ENCODE results near the gene LARGE2.

The LARGE2 gene

GRCh38 chr11:45924036-45924915, 1.8 kb downstream of the LARGE2 start:
- no peak overlapping the region for H3K4me2 ChIP-seq (ENCODE audit: insufficient read depth, low read length)

GRCh38 chr11:45924927-45925326, 2.5 kb downstream of the LARGE2 start:
- TF ChIP-seq EZH2 (IDR thresholded peaks at IDR 0.05; ENCODE audit: borderline replicate concordance, low read depth, low read length, severe bottlenecking) (no peak), CTCF (IDR thresholded peaks at IDR 0.05; ENCODE audit: borderline replicate concordance, extremely low read depth, low read length, poor library complexity, severe bottlenecking) (no peak)
- DNase-seq, result no peak
- no peak overlapping the region for H2AFZ ChIP-seq (ENCODE audit: low read depth, low read length)
- H3K4me2 ChIP-seq (ENCODE audit: insufficient read depth, low read length), result no peak overlapping the region
- no peaks in the 10 kb centered on the region for H3K9me3 ChIP-seq (ENCODE audit: insufficient read depth, low read length, severe bottlenecking)
- H3K79me2 ChIP-seq (ENCODE audit: insufficient read depth, low read length), result no peaks in the 10 kb centered on the region
- no peak overlapping the region for H3K27ac ChIP-seq (ENCODE audit: low read length)
- H3K4me3 ChIP-seq (ENCODE audit: low read depth in 1 of 2, low read length in 2 of 2), result no peak overlapping the region
- H3K9ac ChIP-seq (ENCODE audit: low read depth, low read length), result no peak overlapping the region
- H4K20me1 ChIP-seq (ENCODE audit: insufficient read depth, low read length), result no peaks in the 10 kb centered on the region
- H3K36me3 ChIP-seq (ENCODE audit: insufficient read depth, low read length), result no peaks in the 10 kb centered on the region
- no peak for ATAC-seq (ENCODE audit: insufficient read depth, low read depth)
- H3K4me1 ChIP-seq (ENCODE audit: insufficient read depth, low read length), result no peaks in the 10 kb centered on the region
- H3K27me3 ChIP-seq (ENCODE audit: insufficient read depth, low read length, poor library complexity), result no peaks in the 10 kb centered on the region

More at GRCh38 chr11:45924036-45924915, 1.8 kb downstream of the LARGE2 start:
- no peak overlapping the region for H2AFZ ChIP-seq (ENCODE audit: low read depth, low read length)
- H3K27ac ChIP-seq (ENCODE audit: low read length), result no peak overlapping the region
- DNase-seq (no peak), ATAC-seq (ENCODE audit: insufficient read depth, low read depth) (no peak)
- no peaks in the 10 kb centered on the region for H4K20me1 ChIP-seq (ENCODE audit: insufficient read depth, low read length)
- no peaks in the 10 kb centered on the region for H3K79me2 ChIP-seq (ENCODE audit: insufficient read depth, low read length)
- H3K9me3 ChIP-seq (ENCODE audit: insufficient read depth, low read length, severe bottlenecking), result no peaks in the 10 kb centered on the region
- no peak for TF ChIP-seq EZH2 (IDR thresholded peaks at IDR 0.05; ENCODE audit: borderline replicate concordance, low read depth, low read length, severe bottlenecking)
- no peak for TF ChIP-seq CTCF (IDR thresholded peaks at IDR 0.05; ENCODE audit: borderline replicate concordance, extremely low read depth, low read length, poor library complexity, severe bottlenecking)
- H3K4me3 ChIP-seq (ENCODE audit: low read depth in 1 of 2, low read length in 2 of 2), result no peak overlapping the region
- H3K9ac ChIP-seq (ENCODE audit: low read depth, low read length), result no peak overlapping the region
- H3K4me1 ChIP-seq (ENCODE audit: insufficient read depth, low read length), result peaks cover 2% of the 10 kb centered on the region
- H3K27me3 ChIP-seq (ENCODE audit: insufficient read depth, low read length, poor library complexity), result no peaks in the 10 kb centered on the region
- no peaks in the 10 kb centered on the region for H3K36me3 ChIP-seq (ENCODE audit: insufficient read depth, low read length)

- no peak overlapping the region for H3K4me2 ChIP-seq (ENCODE audit: insufficient read depth, low read length)
- TF ChIP-seq CTCF (IDR thresholded peaks at IDR 0.05; ENCODE audit: borderline replicate concordance, extremely low read depth, low read length, poor library complexity, severe bottlenecking) (no peak), EZH2 (IDR thresholded peaks at IDR 0.05; ENCODE audit: borderline replicate concordance, low read depth, low read length, severe bottlenecking) (no peak)
- DNase-seq (no peak), ATAC-seq (ENCODE audit: insufficient read depth, low read depth) (no peak)
- no peak overlapping the region for H3K27ac ChIP-seq (ENCODE audit: low read length)
- H3K9ac ChIP-seq (ENCODE audit: low read depth, low read length), result no peak overlapping the region
- H3K4me1 ChIP-seq (ENCODE audit: insufficient read depth, low read length), result no peaks in the 10 kb centered on the region
- H4K20me1 ChIP-seq (ENCODE audit: insufficient read depth, low read length), result no peaks in the 10 kb centered on the region
- H3K36me3 ChIP-seq (ENCODE audit: insufficient read depth, low read length), result no peaks in the 10 kb centered on the region
- H2AFZ ChIP-seq (ENCODE audit: low read depth, low read length), result no peak overlapping the region
- no peaks in the 10 kb centered on the region for H3K9me3 ChIP-seq (ENCODE audit: insufficient read depth, low read length, severe bottlenecking)
- H3K79me2 ChIP-seq (ENCODE audit: insufficient read depth, low read length), result no peaks in the 10 kb centered on the region
- no peaks in the 10 kb centered on the region for H3K27me3 ChIP-seq (ENCODE audit: insufficient read depth, low read length, poor library complexity)
- no peak overlapping the region for H3K4me3 ChIP-seq (ENCODE audit: low read depth in 1 of 2, low read length in 2 of 2)
These were observed 3.1 kb downstream of the LARGE2 start for GRCh38 chr11:45925550-45925949.

Data from DND-41 (cell line).